HG03354 (cell line): ENCODE data around the gene RPS26.
A peak's percentile ranks its signal among the peaks of the same experiment; 100 is the strongest.
"Not testable (repeated sequence)": the region's sequence is repeated elsewhere in the genome, so short reads cannot be mapped to it uniquely, and the experiment has no call there.

Experiments used
- ATAC-seq: cut with Tn5 transposase; IDR thresholded peaks from one replicate; pipeline ENCODE4 v1.9.1; 2021; ENCODE audit warnings: mild to moderate bottlenecking; ENCODE audit not compliant: unreplicated experiment, poor library complexity, severe bottlenecking

RPS26 gene

DNA sequence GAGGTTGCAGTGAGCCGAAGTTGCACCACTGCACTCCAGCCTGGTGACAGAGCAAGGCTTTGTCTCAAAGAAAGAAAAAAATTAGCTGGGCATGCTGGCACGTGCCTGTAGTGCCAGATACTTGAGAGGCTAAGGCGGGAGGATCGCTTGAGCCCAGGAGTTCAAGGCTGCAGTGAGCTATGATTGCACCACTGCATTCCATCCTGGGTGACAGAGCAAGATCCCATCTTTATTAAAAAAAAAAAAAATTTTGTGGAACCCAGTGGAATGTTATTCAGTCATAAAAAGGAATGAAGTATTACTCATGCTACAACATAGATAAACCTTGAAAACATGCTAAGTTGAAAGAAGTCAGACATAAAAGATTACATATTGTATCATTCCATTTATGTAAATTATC lies 29.9 kb downstream of the RPS26 start:
- no peak for ATAC-seq

DNA sequence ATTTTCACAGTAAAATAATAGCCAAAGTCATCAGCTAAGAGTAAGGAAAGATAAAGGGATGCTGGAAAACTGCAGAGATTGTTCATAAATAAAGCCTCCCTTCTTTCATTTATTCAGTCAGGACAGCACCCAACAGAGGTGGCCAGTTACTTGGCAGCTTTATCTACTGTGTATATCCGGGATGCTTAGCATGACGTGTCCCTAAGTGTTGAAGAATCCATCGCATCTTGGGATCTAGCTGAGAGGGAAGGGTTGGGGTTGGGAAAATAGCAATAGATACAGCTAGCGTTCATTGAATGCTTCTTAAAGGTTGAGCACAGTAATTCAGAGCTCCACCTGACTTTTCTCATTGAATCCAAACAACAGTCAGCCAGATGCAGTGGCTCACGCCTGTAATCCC lies 32.7 kb downstream of the RPS26 start:
- no peak for ATAC-seq

- not testable (repeated sequence) for ATAC-seq
Observed at GRCh38 chr12:56077966-56078365, 36.2 kb downstream of the RPS26 start.

DNA sequence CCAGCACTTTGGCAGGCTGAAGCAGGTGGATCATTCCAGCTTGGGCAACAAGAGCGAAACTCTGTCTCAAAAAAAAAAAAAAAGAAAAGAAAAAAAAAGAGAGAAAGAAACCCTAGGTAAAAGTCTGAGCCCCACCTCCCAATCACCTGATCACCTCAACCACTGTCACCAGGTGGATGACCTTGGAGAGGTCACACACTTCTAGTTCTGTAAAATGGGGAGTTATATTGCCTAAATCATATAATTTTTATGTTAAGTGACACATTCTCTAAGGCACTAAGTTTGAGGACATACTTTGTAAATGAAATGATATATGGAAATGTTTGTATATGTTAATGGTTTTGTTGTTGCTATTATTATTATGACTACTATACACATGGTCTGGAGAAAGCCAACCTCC lies 36.7 kb downstream of the RPS26 start:
- ATAC-seq = no peak

DNA sequence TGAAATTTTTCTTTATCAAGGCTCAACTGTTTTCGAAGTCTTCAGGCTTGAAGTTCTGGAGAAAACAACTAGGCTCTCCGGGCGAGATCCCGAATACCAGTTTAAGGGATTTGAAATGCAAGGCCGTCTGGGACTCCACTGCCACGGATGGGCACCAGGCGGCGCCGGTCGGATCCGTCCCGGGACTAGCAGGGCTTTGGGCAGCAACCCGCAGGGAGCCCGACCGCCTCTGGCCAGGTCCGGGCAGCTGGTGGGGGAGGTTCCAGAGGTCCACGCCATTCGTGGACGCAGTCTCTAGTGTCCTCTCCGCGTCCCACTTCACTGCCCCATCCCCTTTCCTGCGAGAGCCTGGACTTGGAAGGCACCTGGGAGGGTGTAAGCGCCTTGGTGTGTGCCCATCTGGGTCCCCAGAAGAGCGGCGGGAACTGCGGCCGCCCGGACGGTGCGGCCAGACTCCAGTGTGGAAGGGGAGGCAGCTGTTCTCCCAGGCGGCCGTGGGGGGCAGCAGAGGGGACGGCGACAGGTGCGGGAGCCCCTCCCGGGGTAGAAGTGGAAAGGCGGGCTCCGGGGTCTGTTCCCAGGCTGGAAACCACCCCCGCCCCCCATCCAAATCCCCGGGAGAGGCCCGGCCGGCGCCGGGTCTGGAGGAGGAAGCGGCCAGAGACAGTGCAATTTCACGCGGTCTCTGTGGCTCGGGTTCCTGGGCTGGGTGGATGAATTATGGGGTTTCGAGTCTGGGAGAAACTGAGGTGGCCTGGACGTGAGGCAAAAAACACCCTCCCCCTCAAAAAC lies 37.4 kb downstream of the RPS26 start:
- peak; percentile 82 for ATAC-seq

GRCh38 chr12:56079723-56080555 lies 38.2 kb downstream of the RPS26 start, which contains the start of gene ERBB3:
Gene ERBB3 (plus strand): TSS chr12:56080165. CDS start chr12:56080301, 136 bp downstream.
- peak; percentile 34 for ATAC-seq

- ATAC-seq = no peak
Observed at GRCh38 chr12:56080556-56081138, 38.9 kb downstream of the RPS26 start.

GRCh38 chr12:56081393-56082347 lies 40.0 kb downstream of the RPS26 start:
- no peak for ATAC-seq

DNA sequence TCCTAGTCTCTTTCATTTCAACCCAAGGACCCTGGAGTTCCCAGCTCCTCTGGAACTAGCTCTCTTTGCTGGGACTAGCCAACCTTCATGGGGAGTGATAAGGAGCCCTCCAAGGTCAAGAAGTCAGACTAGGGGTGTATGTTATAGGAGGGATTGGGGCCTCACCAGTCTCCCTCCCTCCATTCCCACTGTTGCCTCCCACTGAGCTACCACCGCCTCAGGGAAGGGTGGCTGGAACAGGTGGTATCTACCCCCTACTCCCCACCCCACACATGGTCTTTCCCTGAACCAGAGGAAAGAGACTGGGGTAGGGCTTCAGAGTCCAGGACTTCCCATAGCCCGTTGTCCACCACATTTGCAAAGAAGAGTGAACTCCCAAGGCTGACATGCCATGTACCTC lies 40.7 kb downstream of the RPS26 start:
- no peak for ATAC-seq

- ATAC-seq = no peak
Observed at GRCh38 chr12:56082967-56083366, 41.2 kb downstream of the RPS26 start.

- no peak for ATAC-seq
Observed at GRCh38 chr12:56084958-56085543, 43.3 kb downstream of the RPS26 start.

- ATAC-seq = no peak
Observed at GRCh38 chr12:56086096-56086495, 44.4 kb downstream of the RPS26 start.

DNA sequence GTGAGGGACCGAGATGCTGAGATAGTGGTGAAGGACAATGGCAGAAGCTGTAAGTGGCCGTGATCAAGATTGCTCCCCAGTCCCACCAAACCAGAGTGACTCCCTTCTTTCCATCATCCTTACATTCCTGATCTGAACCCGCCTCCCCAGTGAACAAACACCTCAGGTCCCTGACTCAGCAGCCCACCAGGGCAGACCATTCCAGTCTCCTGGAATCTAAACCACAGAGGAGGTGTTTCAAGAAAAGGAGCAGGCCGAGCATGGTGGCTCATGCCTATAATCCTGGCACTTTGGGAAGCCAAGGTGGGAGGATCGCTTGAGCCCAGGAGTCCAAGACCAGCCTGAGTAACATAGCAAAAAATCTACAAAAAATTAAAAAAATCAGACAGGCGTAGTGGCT lies 44.9 kb downstream of the RPS26 start:
- no peak for ATAC-seq

- ATAC-seq = no peak
Observed at GRCh38 chr12:56087220-56087619, 45.5 kb downstream of the RPS26 start.
